Brain microvascular endothelial cell (primary cell): ENCODE results near the gene TCF3.

Experiments
- DNase-seq: peaks from one replicate; pipeline ENCODE4 v3.0.0-alpha.2; 2020
- H3K27ac ChIP-seq: fragments of 250-450 bp; sonication (Bioruptor Pico); 2 replicates; pipeline ENCODE4 v1.5.1; 2020; ENCODE audit warnings: mild to moderate bottlenecking, moderate library complexity
- H3K27me3 ChIP-seq: fragments of 250-450 bp; sonication (Bioruptor Pico); replicated peaks from 2 replicates; pipeline ENCODE4 v1.5.1; 2020; ENCODE audit warnings: mild to moderate bottlenecking
- H3K36me3 ChIP-seq: fragments of 250-450 bp; sonication (Bioruptor Pico); replicated peaks from 2 replicates; pipeline ENCODE4 v1.5.1; 2020; ENCODE audit warnings: mild to moderate bottlenecking
- H3K4me3 ChIP-seq: 2 replicates; pipeline ENCODE4 v1.5.1; 2011; ENCODE audit warnings: low read depth, mild to moderate bottlenecking, control low read depth, low read length, moderate library complexity
- in situ Hi-C: cut with HindIII; loops from 2 replicates; pipeline ENCODE4 v1.10.0; 2017; ENCODE audit warnings: low sequenced_read_pairs, low pct_ligation_motif_present
- TF ChIP-seq, protein P1 (sequence below): IDR thresholded peaks from 2 replicates; pipeline ENCODE4 v1.5.1; 2011; ENCODE audit warnings: low read depth, mild to moderate bottlenecking, moderate library complexity, low read length, control low read depth, inconsistent platforms; ENCODE audit errors: missing control alignments

The TCF3 gene

DNA sequence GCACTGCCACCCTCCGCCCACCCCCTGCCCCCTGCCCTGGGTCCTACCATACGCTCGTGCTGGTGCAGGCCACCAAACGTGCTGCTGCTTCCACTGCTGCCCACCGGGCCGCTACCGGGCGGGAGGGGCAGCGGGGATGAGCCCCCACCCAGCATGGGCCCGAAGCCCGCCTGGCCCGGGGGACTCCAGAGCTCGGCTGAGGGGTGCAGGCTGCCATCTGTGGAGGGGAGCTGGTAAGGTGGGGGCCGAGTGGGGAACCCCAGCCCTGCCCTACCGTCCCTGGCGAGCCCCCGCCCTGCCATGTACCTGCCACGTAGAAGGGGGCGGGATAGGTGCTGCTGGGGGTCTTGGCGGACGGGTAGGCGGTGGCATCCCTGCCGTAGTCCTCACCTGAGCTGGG is 30.4 kb downstream of the TCF3 start:
- Histone ChIP-seq H3K27ac (no peak overlapping the region), H3K4me3 (no peak overlapping the region), H3K36me3 (peaks cover 54% of the 10 kb centered on the region), H3K27me3 (no peaks in the 10 kb centered on the region)
- in situ Hi-C loops: no loop called here
- no peak for DNase-seq
- TF ChIP-seq, protein P1, sequence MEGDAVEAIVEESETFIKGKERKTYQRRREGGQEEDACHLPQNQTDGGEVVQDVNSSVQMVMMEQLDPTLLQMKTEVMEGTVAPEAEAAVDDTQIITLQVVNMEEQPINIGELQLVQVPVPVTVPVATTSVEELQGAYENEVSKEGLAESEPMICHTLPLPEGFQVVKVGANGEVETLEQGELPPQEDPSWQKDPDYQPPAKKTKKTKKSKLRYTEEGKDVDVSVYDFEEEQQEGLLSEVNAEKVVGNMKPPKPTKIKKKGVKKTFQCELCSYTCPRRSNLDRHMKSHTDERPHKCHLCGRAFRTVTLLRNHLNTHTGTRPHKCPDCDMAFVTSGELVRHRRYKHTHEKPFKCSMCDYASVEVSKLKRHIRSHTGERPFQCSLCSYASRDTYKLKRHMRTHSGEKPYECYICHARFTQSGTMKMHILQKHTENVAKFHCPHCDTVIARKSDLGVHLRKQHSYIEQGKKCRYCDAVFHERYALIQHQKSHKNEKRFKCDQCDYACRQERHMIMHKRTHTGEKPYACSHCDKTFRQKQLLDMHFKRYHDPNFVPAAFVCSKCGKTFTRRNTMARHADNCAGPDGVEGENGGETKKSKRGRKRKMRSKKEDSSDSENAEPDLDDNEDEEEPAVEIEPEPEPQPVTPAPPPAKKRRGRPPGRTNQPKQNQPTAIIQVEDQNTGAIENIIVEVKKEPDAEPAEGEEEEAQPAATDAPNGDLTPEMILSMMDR: no peak

DNA sequence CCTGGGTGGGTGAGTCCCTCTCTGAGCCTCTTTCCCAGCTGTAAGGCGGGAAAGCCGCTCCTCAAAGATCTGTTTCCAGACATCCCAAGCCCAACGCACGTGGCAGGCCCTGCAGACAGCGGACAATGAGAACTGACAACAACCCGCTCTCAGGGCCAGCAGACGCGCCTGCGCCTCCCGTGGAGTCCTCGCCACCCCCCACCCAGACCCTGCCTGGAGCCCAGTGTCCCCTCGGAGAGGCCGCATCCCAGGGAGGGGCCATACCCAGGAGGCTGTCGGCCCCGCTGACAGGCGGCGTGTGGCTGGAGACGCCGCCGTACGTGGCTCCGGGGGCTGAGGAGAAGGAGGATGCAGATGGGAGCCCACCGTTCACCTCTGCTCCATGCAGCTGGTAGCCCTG is 30.8 kb downstream of the TCF3 start:
- no peak for DNase-seq
- no peak overlapping the region for H3K27ac ChIP-seq
- in situ Hi-C loops: no loop called here

DNA sequence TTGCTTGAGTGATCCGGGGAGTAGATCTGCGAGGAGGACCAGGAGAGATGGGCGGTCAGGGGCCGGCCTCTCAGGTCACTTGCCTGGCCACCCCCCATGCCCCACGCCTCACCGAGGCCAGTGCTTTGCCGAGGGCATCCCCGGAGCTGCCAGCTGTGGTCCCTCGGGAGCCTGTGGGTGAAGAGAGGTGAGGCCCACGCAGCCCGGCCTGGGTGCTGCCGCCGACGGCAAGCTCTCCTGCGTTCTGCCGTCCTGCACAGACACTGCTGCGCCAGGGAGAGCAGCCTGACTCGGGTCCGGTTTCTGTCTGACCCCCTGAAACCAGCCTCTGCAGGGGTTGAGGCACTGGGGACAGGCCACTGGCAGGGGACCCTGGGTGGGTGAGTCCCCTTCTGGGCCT is 31.4 kb downstream of the TCF3 start:
- Histone ChIP-seq H3K27me3 (no peaks in the 10 kb centered on the region), H3K27ac (no peak overlapping the region), H3K36me3 (peaks cover 58% of the 10 kb centered on the region), H3K4me3 (no peak overlapping the region)
- TF ChIP-seq, protein P1: no peak
- in situ Hi-C loops: no loop called here
- no peak for DNase-seq

More for the DNA sequence above, 30.8 kb downstream of the TCF3 start:
- Histone ChIP-seq H3K36me3 (peaks cover 58% of the 10 kb centered on the region), H3K4me3 (no peak overlapping the region), H3K27me3 (no peaks in the 10 kb centered on the region)
- TF ChIP-seq, protein P1: no peak

DNA sequence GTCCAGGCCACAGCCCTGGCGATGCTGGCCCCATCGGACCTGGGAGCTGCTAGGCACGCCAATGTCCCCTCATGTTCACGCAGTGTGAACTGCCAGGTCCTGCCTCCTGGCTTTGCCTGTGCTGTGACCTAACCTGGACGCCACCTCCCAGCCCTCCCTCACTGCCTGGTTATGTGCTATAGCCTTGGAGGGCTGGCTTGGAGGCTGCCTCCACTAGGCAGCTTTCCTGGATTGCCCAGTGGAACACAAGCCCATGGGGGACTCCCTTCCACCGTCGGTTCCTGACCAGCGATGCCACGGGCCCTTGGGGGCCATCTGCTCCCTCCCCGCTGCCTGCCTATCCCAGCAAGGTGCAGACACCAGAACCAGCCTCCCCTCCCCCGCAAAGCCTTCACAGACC is 31.9 kb downstream of the TCF3 start:
- TF ChIP-seq, protein P1: no peak
- in situ Hi-C loops: no loop called here
- no peak for DNase-seq
- H3K4me3 ChIP-seq: no peak overlapping the region
- peaks cover 59% of the 10 kb centered on the region for H3K36me3 ChIP-seq
- H3K27me3 ChIP-seq: no peaks in the 10 kb centered on the region
- H3K27ac ChIP-seq: no peak overlapping the region

DNA sequence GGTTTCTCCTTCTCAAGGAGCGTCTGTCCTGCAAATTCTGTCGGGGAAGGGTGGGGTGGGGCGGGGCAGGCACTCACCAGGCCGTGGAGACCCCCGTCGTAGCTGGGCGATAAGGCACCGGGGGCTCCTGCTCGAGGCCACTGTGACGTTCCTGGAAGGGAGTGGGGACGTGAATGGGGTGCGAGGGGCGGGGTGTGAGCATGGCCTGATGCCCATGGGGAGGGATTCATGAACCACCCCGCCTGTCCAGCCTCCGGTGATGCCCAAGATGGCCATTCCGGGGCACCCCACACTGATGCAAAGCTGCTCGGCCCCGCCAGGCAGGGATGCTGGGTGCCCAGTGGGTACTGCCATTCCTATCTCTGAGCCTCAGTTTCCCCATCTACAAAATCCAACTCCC is 32.7 kb downstream of the TCF3 start:
- TF ChIP-seq, protein P1: no peak
- no peak overlapping the region for H3K4me3 ChIP-seq
- DNase-seq: no peak
- H3K27me3 ChIP-seq: no peaks in the 10 kb centered on the region
- in situ Hi-C loops: no loop called here
- peaks cover 61% of the 10 kb centered on the region for H3K36me3 ChIP-seq
- H3K27ac ChIP-seq: no peak overlapping the region

DNA sequence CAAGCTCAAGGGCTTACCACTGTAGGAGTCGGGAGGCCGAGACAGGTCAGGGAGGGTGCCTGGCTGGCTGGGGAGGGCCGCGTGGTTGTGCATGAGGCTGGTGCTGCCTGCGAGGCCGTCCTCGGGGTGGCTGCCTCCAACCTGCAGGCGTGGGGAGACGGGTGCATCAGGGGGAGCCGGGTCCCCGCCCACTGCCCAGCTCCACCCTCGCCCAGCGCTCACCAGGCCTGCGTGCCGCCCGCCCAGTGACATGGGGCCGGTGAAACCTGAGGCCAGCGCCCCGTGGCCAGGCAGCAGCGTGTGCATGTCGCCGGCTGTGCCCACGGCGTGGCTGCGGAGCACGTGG is 33.3 kb downstream of the TCF3 start:
- H3K27me3 ChIP-seq: no peaks in the 10 kb centered on the region
- no peak overlapping the region for H3K27ac ChIP-seq
- in situ Hi-C loops: no loop called here
- H3K4me3 ChIP-seq: no peak overlapping the region
- DNase-seq: no peak
- TF ChIP-seq, protein P1: no peak
- peaks cover 63% of the 10 kb centered on the region for H3K36me3 ChIP-seq
